RPMI8226 (cell line): Measurements from ENCODE around the gene RNF114.
A peak's percentile ranks its signal among the peaks of the same experiment; 100 is the strongest.
"Not testable (repeated sequence)": the region's sequence is repeated elsewhere in the genome, so short reads cannot be mapped to it uniquely, and the experiment has no call there.

Experiments used
- DNase-seq: peaks from one replicate; pipeline ENCODE4 v3.0.0-alpha.2; 2015

Gene RNF114

GRCh38 chr20:49936153-49937026 lies at the start of gene RNF114:
Gene RNF114, plus strand, starts transcription at chr20:49936397. Its CDS starts 16 bp downstream, at chr20:49936413.
- DNase-seq = peak; percentile 95

GRCh38 chr20:49886571-49887213 lies 49.5 kb upstream of the RNF114 start:
- DNase-seq = no peak

GRCh38 chr20:49887251-49888211 lies 48.7 kb upstream of the RNF114 start:
- no peak for DNase-seq

GRCh38 chr20:49888212-49889000 lies 47.8 kb upstream of the RNF114 start:
- peak; percentile 58 for DNase-seq

- DNase-seq = no peak
These were observed 46.9 kb upstream of the RNF114 start for GRCh38 chr20:49889001-49889934.

GRCh38 chr20:49889935-49890333 lies 46.3 kb upstream of the RNF114 start:
- no peak for DNase-seq

GRCh38 chr20:49890471-49891361 lies 45.5 kb upstream of the RNF114 start:
- DNase-seq = no peak

- no peak for DNase-seq
These were observed 44.6 kb upstream of the RNF114 start for GRCh38 chr20:49891476-49892110.

GRCh38 chr20:49892260-49892659 lies 43.9 kb upstream of the RNF114 start:
- DNase-seq = no peak

GRCh38 chr20:49892817-49893216 lies 43.4 kb upstream of the RNF114 start:
- no peak for DNase-seq

GRCh38 chr20:49893242-49894072 lies 42.7 kb upstream of the RNF114 start:
- no peak for DNase-seq

GRCh38 chr20:49894073-49894470 lies 42.1 kb upstream of the RNF114 start:
- no peak for DNase-seq

- not testable (repeated sequence) for DNase-seq
These were observed 40.6 kb upstream of the RNF114 start for GRCh38 chr20:49895474-49896093.

GRCh38 chr20:49896204-49896603 lies 40.0 kb upstream of the RNF114 start:
- DNase-seq = no peak

- no peak for DNase-seq
These were observed 36.4 kb upstream of the RNF114 start for GRCh38 chr20:49899541-49900383.

- no peak for DNase-seq
These were observed 34.6 kb upstream of the RNF114 start for GRCh38 chr20:49901588-49901987.
